ENCODE measurements around the gene THADA.
"Not testable (repeated sequence)": the region's sequence is repeated elsewhere in the genome, so short reads cannot be mapped to it uniquely, and the experiment has no call there.

Gene THADA

DNA sequence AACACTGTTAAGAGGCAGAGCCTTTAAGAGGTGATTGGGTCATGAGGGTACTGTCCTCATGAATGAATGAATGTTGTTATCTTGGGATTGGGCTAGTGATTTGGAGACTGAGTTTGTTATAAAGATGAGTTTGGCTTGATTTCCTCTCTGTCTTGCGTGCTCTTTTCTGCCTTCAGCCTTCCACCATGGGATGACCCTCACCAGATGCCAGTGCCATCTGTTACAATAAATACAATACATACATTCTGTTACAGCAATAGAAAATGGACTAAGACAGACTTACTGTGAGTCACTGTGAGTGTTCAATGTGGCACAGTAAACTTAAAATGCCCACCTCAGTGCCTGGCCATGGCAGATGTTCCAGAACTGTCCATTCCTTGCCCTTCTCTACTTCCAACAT, 274.4 kb downstream of the THADA start:
- no peak for DNase-seq

DNA sequence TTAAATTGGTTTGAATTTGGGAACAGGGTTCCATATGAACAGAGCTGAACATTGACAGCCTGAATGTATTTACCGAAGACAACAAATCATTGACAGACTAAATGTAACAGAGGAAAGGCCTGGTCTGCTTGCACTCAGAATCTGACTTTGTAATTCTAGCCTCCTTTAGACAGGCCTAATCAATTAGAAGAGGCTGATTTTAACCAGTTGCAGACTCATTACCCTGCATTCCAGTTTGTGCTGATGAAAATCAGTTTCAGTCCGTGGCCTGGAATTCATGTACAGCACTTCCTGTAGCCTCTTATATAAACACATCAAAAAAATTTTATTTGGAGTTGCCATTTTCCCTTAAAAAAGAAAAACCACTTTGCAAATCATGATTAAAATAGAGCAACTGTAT, 276.3 kb downstream of the THADA start:
- no peak for DNase-seq

DNA sequence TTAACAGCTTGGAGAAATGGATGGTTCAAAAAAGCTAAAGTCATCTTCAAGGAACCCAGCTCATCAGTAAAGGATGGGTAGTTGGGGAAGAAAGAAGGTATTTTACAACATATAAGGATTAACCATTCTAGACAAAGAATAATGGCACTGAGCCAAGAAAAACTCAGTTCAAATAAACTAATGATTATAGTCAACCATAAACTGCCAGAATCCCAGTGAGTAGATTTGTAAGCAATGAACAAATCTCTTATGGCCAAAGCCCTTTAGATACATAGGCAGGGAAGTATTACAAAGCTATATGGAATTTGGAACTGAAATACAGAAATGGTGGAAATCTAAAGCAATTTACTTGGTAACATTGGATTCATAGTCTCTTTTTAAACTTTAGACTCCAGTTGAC, 277.0 kb downstream of the THADA start:
- no peak for DNase-seq

DNA sequence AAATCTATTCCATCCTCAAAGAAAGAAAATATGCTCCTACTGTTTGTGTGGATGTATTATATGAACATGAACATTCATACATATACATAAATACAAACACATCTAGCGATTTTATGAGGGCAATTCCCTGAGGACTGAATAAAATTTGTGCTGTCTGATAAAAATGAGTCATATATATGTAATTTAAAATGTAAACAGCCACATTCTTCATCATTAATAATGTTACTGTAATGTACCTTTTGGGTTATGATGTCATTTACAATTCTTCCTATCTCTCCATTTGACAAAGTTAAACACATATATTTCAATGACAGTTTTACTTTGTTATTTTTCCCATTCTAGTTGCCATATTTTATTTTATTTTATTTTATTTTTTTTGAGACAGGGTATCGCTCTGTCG, 278.2 kb downstream of the THADA start:
- no peak for DNase-seq

DNA sequence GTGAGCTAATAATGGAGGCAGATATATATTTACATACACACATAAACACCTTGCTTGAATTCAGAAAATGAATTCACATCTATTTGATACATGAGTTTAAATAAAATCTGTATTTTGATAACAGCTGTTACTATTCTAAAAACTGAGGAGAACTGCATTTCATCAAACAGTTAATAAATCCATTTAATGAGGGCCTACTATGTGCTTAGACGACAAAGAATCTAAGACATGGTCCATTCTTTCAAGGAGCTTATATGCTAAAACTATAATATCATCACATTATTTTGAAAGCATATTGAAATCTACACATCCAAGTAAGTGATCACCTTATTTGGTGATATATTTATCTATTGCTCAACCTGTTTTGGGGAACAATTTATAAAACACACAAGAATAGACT, 278.6 kb downstream of the THADA start:
- no peak for DNase-seq

DNA sequence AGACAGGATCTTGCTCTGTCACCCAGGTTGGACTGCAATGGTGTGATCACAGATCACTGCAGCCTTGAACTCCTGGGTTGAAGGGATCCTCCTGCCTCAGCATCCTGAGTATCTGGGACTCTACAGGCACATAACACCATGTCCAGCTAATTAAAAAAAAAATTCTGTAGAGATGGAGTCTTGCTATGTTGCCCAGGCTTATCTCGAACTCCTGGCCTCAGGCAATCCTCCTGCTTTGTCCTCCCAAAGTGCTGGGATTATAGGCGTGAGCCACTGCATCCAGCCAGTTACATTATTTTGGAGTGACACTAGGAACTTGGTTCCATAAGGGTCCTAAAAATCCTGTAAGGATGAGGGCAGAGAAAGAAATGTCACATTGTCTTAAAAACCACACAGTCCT, 280.4 kb downstream of the THADA start:
- no peak for DNase-seq

DNA sequence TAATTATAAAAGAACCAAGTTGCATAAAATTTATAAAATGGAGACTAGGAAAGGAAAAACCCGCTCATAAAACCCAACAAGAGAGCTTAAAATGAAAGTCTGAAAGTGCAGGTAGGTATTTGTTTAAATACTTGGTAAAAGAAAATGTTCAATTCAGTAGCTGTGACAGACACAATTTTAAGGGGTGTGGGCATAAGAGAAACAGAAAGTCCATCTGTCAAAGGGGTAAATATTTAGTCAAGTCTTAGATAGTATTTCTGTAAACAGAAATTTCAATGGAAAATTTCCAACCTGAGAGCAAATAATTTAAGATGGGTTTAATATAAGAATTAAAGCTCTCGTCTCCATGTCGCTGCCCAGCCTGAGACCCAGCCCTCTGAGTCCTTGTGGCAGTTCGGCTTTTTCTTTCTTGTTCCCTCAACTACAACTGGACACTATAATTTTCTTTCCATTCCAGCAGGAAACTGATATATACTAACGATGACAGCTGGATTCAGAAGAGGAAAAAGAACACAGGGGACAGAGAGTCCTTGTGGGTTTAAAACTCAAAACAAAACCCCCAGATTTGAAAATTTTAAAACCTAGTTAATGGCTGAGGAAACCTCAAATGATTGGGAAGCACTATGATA, 281.4 kb downstream of the THADA start:
- no peak for DNase-seq

DNA sequence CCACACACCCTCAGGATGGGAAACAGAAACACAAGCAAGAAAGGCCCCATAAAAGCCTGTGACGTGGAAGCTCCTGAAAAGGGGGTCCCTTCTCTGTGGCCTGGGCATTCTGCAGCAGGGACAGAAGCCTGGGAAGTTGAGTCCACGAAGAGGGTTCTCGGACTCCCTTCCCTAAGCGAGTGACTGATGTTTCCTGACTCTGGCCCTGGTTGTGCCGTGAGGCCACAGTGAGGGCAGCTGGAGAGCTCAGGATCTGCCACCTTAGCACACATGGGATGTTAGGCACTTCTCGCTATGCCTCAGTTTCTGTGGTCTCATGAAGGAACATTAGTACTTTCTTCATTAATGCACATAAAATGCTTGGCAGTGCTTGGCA, 282.2 kb downstream of the THADA start:
- no peak for DNase-seq

DNA sequence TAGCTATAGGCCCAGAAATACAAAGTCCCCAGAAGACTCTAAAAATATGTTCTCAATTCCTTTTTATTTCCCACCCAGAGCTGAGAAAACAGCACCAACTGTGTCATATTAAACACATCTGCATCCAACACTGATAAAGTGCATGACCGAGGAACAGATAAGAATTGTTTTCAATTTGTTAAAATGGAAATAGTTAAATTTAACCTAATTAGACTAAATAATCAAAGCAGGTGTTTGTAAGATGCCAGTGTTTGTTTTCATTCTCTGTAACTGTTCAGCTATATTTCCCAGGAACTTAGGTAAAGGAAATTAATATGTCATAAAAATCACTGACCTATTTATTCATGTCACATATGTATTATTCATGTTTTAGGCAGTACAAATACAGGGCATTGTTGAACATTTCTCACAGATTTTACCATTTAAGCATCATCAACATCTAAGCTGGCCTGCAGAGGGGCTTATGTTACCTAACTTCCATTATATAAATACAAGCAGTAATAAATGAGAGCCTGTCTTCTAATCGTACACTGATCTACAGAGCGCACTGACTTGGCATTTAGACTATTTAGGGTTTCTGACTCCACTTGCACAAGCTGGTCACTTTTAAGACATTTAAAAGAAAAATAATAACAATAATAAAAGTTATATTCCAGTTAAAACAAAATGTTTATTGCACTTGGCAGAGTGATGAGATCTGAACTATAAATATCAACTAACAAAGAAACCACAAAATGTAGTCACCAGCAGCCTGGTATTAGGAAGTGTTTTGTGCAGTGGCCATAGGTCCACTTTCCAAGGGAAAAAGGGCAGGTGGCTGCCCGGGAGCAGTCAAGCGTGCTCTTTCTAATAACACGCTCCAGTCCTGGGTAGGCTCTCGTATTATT, 282.8 kb downstream of the THADA start:
- DNase-seq, result no peak

DNA sequence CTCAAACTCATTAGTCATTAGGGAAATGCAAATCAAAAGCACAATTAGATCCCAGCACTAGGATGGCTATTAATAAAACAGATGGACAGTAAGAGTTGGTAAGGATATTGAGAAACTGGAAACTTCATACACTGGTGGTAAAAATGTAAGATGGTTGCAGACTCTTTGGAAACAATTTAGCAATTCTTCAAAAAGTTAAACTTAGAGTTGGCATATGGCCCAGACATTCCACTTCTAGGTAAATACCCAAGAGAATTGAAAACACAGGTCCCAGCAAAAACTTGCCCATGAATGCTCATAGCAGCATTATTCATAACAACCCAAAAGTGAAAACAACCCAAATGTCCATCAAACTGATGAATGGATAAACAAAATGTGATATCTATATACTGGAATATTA, 284.6 kb downstream of the THADA start:
- DNase-seq, result no peak

DNA sequence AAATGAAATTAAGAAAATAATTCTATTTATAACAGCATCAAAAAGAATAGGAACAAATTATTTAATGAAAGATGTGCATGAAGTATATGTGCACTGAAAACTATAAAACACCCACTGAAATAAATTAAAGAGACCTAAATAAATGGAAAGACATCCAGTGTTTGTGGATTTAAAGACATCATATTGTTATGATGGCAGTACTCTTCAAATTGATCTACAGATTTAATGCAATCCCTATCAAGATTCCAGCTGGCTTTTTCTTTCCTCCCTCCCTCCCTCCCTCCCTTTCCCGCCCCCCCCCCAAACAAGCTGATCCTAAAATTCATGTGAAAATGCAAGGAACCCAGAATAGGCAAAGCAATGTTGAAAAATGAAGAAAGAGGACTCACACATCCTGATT, 285.9 kb downstream of the THADA start:
- DNase-seq, result no peak

DNA sequence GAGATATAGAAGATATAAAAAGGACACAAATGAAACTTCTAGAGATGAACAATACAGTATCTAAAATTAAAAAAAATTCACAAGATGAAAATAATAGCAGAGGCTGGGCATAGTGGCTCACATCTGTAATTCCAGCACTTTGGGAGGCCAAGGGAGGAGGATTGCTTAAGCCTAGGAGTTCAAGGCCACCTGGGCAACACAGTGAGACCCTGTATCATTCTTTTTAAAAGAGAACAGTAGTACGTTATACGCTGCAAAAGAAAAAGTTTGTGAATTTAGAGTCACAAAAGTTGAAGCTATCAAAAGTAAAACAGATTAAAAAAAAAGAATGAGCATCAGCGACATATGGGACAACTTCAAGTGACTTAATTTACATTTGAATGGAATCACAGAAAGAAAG, 287.9 kb downstream of the THADA start:
- DNase-seq, result no peak

DNA sequence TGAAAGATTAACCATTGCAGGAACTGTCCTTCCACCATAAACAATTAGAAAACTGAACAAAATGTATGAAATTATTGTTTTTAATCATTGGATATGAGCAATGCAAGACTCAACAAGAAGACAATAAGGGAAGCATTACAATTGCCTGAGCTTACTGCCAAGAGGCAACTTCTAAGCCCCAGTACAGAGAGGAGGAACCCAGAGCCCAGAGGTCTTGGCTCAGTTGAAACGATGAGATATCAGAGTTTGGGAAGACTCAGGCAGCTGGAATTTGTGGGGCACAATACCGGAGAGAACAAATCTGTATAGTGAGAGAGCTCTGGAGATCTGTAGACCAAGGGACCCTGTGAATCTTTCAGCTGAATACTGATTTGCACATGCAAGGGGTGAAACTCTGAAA, 288.8 kb downstream of the THADA start:
- no peak for DNase-seq

DNA sequence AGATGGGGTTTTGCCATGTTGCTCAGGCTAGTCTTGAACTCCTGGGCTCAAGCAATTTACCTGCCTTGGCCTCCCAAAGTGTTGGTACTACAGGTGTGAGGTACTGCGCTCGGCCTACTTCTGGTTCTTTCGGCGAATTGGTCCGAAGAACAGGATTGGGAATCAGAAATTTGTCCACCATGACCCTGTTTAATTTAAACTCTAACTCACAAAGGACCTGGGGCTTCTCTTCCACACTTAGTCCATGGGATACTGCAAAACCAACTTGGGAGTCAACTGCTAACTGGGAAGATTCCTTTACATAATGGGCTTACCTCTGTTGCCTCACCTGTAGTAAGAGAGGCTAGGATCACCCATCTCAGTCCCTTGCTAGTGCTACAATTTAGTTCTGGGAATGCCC, 289.6 kb downstream of the THADA start:
- DNase-seq, result no peak

DNA sequence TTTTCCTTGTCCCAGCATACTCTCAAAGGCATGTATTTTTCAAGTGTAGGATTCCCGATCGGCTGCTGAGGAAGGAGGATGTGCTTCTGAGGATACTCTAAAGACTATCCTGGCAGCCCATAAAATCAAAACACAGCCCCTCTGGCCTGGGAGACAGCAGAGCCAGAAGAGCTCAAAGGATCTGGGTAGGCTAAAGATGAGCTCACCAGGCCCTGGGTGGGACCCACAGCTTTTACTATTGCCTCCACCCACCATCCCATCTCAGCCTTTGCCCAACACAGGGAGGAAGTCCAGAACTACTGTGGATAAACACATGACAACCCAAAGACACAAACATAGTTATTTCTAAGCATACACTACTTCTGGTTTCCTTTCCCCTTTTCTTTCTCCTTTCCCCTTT, 290.3 kb downstream of the THADA start:
- DNase-seq, result no peak

DNA sequence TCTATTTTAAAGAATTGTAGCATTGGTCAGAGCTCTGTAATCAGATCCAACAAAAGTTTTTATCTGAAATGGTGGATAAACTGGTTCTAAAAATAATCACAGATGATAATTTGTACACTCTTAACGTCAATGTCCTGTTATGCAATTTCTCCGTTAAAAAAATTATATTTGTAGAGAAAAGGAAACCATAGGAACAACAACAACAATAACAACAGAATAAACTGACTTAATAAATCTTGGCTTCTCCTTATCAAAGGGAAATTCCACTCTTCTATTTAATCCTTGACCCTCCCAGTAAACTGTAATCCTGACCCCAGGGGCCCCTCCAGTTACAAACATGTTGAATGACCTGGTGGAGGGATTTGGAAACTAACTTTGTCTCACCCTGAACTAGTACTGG, 290.8 kb downstream of the THADA start:
- DNase-seq, result no peak

DNA sequence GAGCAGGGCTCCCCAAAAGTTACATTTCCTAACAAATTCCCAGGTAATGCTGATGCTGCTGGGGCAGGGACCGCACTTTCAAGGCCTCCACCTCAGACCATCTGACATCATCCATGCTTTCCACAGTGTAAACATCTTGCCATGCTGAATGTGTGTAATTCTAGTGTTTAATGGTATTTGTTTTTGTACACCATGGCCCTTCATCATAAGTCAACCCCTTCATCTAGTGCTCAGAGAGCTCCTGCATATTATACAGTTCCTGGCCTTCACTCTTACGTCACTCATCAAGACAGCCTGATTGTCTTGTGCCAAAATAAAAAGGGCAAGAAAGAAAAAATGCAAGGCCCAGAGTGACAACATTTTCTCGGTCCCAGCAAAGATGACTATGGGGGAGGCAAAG, 291.9 kb downstream of the THADA start:
- no peak for DNase-seq

DNA sequence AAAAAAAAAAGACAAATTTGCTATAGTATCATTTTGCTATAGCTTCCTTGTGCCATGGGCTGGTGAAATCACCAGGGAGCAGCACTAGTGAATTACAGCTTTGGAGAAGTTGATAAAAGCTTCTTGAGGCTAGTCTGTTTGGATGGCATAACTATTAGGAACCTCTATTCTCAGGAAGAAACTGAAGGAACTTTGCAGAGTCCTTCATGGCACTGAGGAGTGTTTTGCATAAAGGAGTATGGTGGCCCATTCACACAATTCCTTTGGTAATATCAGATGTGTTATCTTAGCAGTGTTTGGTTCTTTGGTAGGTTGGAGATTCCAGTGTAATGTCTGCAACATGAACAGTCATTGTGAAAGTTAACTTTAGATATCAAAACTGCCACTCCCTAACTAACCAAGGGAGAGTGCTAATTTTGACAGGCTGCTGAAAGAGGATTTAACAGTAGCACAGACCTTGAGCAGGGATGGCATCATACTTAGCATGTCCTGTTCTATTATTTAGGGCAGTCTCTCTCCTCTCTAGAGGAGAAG, 292.8 kb downstream of the THADA start:
- DNase-seq, result no peak

DNA sequence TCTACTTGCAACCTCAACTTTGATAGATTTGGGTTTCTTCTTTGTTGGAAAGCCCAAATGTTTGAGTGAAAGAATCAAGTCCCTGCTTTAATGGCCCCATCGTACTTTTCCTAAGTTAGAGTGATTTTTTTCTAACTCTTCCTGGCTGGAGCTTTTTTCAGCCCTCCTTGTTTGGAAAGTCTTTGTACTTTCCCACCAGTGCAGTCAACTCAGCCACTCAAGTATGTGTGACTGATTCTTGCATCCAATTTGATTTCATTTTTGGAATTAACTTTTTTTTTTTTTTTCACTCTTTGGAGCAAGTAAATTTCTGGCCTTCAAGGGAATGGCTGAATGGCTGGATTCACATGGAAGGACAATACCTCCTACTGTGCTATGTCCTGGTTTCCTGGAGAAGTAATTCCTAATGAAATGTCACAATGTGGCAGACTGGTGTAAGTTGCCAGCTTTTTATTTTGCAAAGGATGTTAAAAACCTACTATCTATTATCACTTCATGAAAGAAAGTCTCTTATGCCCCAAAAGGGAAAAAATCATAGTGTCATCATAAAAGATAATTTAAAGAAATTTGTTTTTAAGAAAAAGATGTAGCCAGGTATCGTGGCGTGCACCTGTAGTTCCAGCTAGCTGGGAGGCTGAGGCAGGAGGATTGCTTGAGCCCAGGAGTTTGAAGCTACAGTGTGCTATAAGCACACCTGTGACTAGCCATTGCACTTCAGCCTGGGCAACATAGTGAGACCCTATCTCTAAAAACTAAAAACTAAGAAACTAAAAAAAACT, 293.5 kb downstream of the THADA start:
- no peak for DNase-seq

DNA sequence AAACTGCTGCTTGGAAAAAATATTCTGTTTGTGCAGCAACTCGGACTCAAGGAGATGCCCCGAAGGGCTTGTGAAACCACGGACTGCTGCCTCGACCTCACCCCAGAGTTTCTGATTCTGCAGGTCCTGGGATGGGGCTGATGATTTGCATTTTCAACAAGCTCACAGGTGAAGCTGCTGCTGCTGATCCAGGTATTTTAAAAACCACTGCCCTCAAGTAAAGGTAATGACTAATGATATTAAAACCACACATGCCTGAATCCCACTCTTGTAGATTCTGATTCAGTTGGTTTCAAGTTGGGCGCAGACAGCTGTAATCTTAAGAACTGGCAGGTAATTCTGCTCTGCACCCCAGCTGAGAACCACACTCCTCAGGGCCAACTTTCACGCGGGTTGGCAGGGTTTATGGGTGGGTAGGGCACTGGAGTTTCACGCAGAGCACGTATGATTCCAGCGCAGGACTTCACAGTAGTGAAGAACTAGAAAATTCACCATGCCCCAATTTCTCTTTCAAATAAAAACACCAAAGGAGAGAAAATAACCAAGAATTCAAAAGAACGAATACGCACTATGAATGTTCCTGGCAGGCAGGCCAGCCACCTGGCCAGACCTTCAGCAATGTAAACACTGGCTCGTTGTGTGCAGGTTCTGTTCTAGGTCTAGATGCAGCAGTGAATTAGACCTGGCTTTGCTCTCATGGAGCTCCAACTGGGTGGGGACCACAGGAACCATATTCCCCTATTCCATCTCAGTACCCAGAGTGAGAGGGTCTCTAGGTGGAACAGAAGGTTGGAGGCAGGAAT, 294.9 kb downstream of the THADA start:
- no peak for DNase-seq

DNA sequence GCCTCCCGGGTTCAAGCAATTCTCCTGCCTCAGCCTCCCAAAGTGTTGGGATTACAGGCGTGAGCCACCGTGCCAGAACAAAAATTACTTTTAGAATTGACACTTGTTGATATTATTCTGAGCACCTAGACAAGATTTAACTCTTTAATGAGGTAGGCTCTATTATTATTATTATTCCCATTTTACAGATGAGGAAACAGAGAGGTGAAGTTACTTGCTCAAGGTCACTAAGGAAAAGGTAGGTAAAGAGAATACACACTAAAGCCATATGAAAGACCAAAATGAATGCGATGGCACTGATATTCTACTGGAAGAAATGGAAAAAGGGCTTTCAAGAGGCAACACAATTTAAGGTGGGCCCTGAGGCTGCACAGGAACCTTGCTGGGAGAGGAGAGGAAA, 295.6 kb downstream of the THADA start:
- no peak for DNase-seq

DNA sequence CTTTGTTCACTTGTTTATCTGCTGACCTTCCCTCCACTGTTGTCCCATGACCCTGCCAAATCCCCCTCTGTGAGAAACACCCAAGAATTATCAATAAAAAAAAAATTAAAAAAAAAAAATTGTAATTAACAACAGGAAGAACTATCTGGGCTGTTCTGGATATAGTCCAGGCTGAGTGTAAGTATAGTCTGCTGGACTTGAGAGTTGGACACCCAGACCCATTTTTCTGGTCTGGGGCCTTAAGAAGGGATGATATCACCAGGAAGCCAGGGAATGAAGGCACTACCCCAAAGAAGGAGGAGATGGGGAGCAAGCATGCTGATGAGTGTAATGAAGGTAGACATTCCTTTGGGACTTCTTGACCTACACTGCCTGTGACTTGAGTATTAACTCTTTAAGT, 297.3 kb downstream of the THADA start:
- DNase-seq, result no peak

DNA sequence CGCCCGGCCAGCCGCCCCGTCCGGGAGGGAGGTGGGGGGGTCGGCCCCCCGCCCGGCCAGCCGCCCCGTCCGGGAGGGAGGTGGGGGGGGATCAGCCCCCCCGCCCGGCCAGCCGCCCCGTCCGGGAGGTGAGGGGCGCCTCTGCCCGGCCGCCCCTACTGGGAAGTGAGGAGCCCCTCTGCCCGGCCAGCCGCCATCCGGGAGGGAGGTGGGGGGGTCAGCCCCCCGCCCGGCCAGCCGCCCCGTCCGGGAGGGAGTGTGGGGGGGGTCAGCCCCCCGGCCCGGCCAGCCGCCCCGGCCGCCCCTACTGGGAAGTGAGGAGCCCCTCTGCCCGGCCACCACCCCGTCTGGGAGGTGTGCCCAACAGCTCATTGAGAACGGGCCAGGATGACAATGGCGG, 298.1 kb downstream of the THADA start:
- DNase-seq, result not testable (repeated sequence)
